HEK293 (cell line): Measurements from ENCODE around the gene SLC7A14.

ENCODE experiments used
- ATF2 ChIP-seq: fragments of 450-650 bp; formaldehyde crosslinking; IDR thresholded peaks from 2 replicates; pipeline ENCODE4 v1.5.1; 2016; ENCODE audit warnings: missing biosample characterization, missing genetic modification characterization, low read depth
- CTCF ChIP-seq: fragments of 450-650 bp; formaldehyde crosslinking; IDR thresholded peaks from 2 replicates; pipeline ENCODE4 v1.5.1; 2016; ENCODE audit warnings: missing biosample characterization, missing genetic modification characterization
- PRDM1 ChIP-seq: fragments of 450-650 bp; formaldehyde crosslinking; IDR thresholded peaks from 2 replicates; pipeline ENCODE4; 2016; ENCODE audit warnings: missing biosample characterization, missing genetic modification characterization
- YY1 ChIP-seq: fragments of 450-650 bp; formaldehyde crosslinking; IDR thresholded peaks from 2 replicates; pipeline ENCODE4 v1.5.1; 2018; ENCODE audit warnings: missing biosample characterization, missing genetic modification characterization
- ZBTB20 ChIP-seq: fragments of 450-650 bp; formaldehyde crosslinking; IDR thresholded peaks from 2 replicates; pipeline ENCODE4 v1.5.1; 2016; ENCODE audit warnings: missing biosample characterization, missing genetic modification characterization
- ZBTB49 ChIP-seq: fragments of 450-650 bp; formaldehyde crosslinking; IDR thresholded peaks from 2 replicates; pipeline ENCODE4 v1.5.1; 2016; ENCODE audit warnings: missing biosample characterization, missing genetic modification characterization, low read depth
- ZBTB8A ChIP-seq: fragments of 450-650 bp; formaldehyde crosslinking; IDR thresholded peaks from 2 replicates; pipeline ENCODE4 v1.5.1; 2016; ENCODE audit warnings: missing biosample characterization, missing genetic modification characterization
- ZNF114 ChIP-seq: fragments of 450-650 bp; formaldehyde crosslinking; IDR thresholded peaks from 2 replicates; pipeline ENCODE4 v1.5.0; 2017; ENCODE audit warnings: missing biosample characterization, missing genetic modification characterization
- ZNF16 ChIP-seq: fragments of 450-650 bp; formaldehyde crosslinking; IDR thresholded peaks from 2 replicates; pipeline ENCODE4 v1.5.1; 2016; ENCODE audit warnings: low read depth, missing biosample characterization, missing genetic modification characterization
- ZNF416 ChIP-seq: fragments of 450-650 bp; formaldehyde crosslinking; IDR thresholded peaks from 2 replicates; pipeline ENCODE4 v1.5.1; 2016; ENCODE audit warnings: missing biosample characterization, missing genetic modification characterization
- ZNF514 ChIP-seq: fragments of 450-650 bp; formaldehyde crosslinking; IDR thresholded peaks from 2 replicates; pipeline ENCODE4 v1.5.1; 2016; ENCODE audit warnings: missing biosample characterization, missing genetic modification characterization
- ZNF654 ChIP-seq: fragments of 450-650 bp; formaldehyde crosslinking; IDR thresholded peaks from 2 replicates; pipeline ENCODE4 v1.5.1; 2016; ENCODE audit warnings: low read depth, missing biosample characterization, missing genetic modification characterization
- ZNF837 ChIP-seq: fragments of 450-650 bp; formaldehyde crosslinking; IDR thresholded peaks from 2 replicates; pipeline ENCODE4 v1.5.1; 2016; ENCODE audit warnings: missing biosample characterization, missing genetic modification characterization
- TF ChIP-seq, protein P1 (sequence below): sonication (generic); formaldehyde crosslinking; IDR thresholded peaks from 2 replicates; pipeline ENCODE4 v1.8.1; 2022; ENCODE audit warnings: mild to moderate bottlenecking, moderate library complexity, missing genetic modification reagents

DNA sequence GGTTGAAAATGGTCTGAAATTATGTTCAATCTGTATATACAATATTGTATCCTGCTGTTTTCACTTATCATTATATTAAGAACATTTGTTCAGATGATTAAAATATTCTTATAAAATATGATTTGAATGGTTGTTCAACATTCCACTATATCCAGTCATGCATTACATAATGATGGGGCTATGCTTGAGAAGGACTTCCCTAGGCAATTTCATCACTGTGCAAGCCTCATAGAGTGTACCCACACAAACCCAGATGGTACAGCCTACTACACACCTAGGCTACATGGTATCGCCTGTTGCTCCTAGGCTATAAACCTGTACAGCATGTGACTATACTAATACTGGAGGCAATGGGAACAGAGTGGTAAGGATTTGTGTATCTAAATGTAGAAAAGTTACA is 30.5 kb downstream of the SLC7A14 start:
- TF ChIP-seq YY1 (tag by site-specific recombination) (no peak), PRDM1 (no peak), CTCF (no peak), ZNF114 (tag by site-specific recombination) (no peak), ATF2 (tag by site-specific recombination) (no peak), ZNF514 (tag by site-specific recombination) (no peak), ZNF837 (tag by site-specific recombination) (no peak), ZBTB20 (tag by site-specific recombination) (no peak), ZNF416 (tag by site-specific recombination) (no peak), ZNF16 (tag by site-specific recombination) (no peak), ZBTB8A (tag by site-specific recombination) (no peak), ZNF654 (tag by site-specific recombination) (no peak), ZBTB49 (tag by site-specific recombination) (no peak)
- TF ChIP-seq, protein P1, sequence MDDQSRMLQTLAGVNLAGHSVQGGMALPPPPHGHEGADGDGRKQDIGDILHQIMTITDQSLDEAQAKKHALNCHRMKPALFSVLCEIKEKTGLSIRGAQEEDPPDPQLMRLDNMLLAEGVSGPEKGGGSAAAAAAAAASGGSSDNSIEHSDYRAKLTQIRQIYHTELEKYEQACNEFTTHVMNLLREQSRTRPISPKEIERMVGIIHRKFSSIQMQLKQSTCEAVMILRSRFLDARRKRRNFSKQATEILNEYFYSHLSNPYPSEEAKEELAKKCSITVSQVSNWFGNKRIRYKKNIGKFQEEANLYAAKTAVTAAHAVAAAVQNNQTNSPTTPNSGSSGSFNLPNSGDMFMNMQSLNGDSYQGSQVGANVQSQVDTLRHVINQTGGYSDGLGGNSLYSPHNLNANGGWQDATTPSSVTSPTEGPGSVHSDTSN, result no peak
